Pancreas (tissue), 10 donors: ENCODE results near the gene VLDLR. TPM values are rescaled to one million over a fixed set of nuclear protein-coding genes. Genes with fewer than 3 reads are reported as not detected.

Experiments
- ATAC-seq, 4 donors: fragments of 200-7000 bp; cut with Tn5 transposase; one replicate each; pipeline versions ENCODE4 v1.8.0 to v1.9.1; 2020; ENCODE audit warnings: mild to moderate bottlenecking in 4 of 4, moderate library complexity in 4 of 4
- DNase-seq, 6 donors: peaks; one replicate each; pipeline ENCODE4 v3.0.0-alpha.2; 2020
- FAIRE-seq: peaks from 2 replicates; lab custom pipeline; 2012; peaks lifted over from hg19 to GRCh38; lab: Jason Lieb, UNC
- H3K27ac ChIP-seq, 4 donors: fragments of 200-600 bp; sonication (generic); 1 replicate in 3 of 4; 2 replicates in 1 of 4; pipeline versions ENCODE4 v1.5.0 to v1.8.0; 2020
- H3K27me3 ChIP-seq, 4 donors: fragments of 200-600 bp; one replicate each; pipeline ENCODE4 v1.8.0; 2021
- H3K36me3 ChIP-seq, 3 donors: fragments of 200-600 bp; sonication (generic) in 1 of 3; one replicate each; pipeline versions ENCODE4 v1.5.0 to v1.8.0; 2020 to 2021
- H3K4me1 ChIP-seq, 3 donors: fragments of 200-600 bp; one replicate each; pipeline ENCODE4 v1.8.0; 2021
- H3K4me3 ChIP-seq, 4 donors: fragments of 200-600 bp; sonication (generic) in 2 of 4; one replicate each; pipeline versions ENCODE4 v1.5.0 to v1.8.0; 2020 to 2021
- H3K9me3 ChIP-seq, 4 donors: fragments of 200-600 bp; one replicate each; pipeline ENCODE4 v1.8.0; 2021
- WGBS, 2 donors: extraction: QIAGEN DNeasy Blood & Tissue Kit; methylation state at CpG; one replicate each; pipeline ENCODE4 v1.1.7; 2013; 5-methylcytosine and 5-hydroxymethylcytosine counted together
- intact Hi-C, 3 donors: fragments of 100-400 bp; cut with DNase I; formaldehyde crosslinking; loops; one replicate each; pipeline versions ENCODE4 v1.11.1 to v1.14.2; 2022
- polyA plus RNA-seq, 2 donors: library from polyadenylated mRNA; stranded (reverse); fragments of 200-250 nt; gene quantifications; one replicate each; pipeline ENCODE4 v1.2.3, GENCODE V29; 2013
- total RNA-seq, 6 donors: library from RNA; stranded (reverse); fragmentation: NEBNext Ultra II Directional in 4 of 6; extraction: Animal tissue kit (Norgen Biotek cat#: 25700) in 4 of 6; gene quantifications; one replicate each; pipeline versions ENCODE4 v1.2.1 to v1.2.4, GENCODE V29; 2021 to 2023
- TF ChIP-seq, protein P1 (sequence below), 4 donors: fragments of 200-600 bp; sonication (generic) in 3 of 4; IDR thresholded peaks; one replicate each; pipeline versions ENCODE4 v1.5.0 to v1.8.0; 2021; ENCODE audit warnings: antibody characterized with exemption in 4 of 4
- donor health status: healthy with polysubstance abuse.
- donor health status: DM: no; HTN: no; CAD: no; lungs with moderate emphysema.
- donor health status: DM: no; HTN: no; CAD: no.
- donor health status: control.
- donor health status: control.
- donor health status: Bipolar disorder and iron deficiency.
- donor health status: DM: yes; HTN: yes; CAD: no.
- donor health status: DM: no; HTN: no; CAD: no.
- donor health status: DM: no; HTN: no; CAD: no.
- donor health status: DM: yes; HTN: yes; CAD: no.

Gene VLDLR
- total and polyA plus RNA-seq, 8 donors = 7.4 to 34.8 (median 24.0) TPM

DNA sequence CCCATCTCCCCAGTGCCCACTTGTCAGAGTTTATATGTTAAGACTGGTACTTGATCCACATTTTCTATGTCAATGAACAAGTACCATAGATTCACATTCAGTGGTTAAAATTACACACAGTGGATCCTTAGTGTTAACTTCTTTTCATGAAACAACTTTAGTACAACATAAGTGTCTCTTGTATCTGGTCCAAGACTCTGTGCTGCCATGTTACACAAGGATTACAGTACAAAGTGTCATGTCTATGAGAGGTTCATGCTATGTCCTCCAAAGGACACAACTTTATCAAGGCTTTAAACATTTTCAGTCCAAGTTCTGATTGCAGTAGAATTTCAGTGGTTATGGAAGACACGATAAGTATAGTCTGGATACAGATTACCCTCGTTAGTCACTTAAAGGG lies 13.3 kb upstream of the VLDLR start:
- TF ChIP-seq, protein P1, sequence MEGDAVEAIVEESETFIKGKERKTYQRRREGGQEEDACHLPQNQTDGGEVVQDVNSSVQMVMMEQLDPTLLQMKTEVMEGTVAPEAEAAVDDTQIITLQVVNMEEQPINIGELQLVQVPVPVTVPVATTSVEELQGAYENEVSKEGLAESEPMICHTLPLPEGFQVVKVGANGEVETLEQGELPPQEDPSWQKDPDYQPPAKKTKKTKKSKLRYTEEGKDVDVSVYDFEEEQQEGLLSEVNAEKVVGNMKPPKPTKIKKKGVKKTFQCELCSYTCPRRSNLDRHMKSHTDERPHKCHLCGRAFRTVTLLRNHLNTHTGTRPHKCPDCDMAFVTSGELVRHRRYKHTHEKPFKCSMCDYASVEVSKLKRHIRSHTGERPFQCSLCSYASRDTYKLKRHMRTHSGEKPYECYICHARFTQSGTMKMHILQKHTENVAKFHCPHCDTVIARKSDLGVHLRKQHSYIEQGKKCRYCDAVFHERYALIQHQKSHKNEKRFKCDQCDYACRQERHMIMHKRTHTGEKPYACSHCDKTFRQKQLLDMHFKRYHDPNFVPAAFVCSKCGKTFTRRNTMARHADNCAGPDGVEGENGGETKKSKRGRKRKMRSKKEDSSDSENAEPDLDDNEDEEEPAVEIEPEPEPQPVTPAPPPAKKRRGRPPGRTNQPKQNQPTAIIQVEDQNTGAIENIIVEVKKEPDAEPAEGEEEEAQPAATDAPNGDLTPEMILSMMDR (IDR thresholded peaks at IDR 0.05) = no peak
- 94 to 95% methylated on average over 2 of the region's 2 CpGs for WGBS, 2 donors
- Histone ChIP-seq H3K4me1 (no peaks in the 10 kb centered on the region), H3K27me3 (no peaks in the 10 kb centered on the region), H3K27ac (no peak overlapping the region), H3K36me3 (no peaks in the 10 kb centered on the region), H3K4me3 (no peak overlapping the region), H3K9me3 (no peaks in the 10 kb centered on the region)
- FAIRE-seq (no peak), DNase-seq (no peak), ATAC-seq (no peak)
- intact Hi-C loops = no loop called here

DNA sequence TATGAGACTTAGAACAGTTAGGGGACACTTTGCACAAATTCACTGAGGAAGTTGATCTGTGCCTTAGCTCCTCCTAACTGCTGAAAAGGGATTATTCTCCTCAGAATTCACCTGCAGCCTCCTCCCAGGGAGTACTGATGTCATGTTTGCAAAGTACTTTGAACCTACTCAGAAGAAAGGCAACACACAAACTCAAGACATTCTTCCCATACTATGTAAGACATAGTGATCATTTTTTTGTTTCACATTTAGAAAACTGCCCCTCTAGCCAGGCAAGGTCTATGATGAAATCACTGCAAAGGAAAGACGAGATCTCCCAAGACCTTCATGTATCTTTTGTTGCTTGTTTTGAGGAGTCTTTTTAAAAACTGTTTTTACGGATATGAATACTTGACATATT lies 10.6 kb upstream of the VLDLR start:
- TF ChIP-seq, protein P1 (IDR thresholded peaks at IDR 0.05) = no peak
- ATAC-seq = no peak

DNA sequence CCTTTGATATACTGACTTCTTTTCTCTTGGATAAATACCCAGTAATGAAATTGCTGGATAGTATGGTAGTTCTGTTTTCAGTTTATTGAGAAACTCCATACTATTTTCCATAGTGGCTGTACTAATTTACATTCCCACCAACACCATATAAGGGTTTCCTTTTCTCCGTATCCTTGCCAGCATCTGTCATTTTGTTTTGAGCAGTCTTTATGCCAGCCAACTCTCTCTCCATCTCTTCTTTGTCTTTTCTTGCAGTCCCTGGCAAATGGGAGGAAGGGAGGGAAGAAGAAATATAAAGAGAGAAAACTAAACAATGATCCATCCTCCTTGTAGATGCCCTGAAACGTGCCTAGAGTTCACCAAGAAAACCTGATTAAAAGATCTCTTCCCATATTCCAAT lies 9.6 kb upstream of the VLDLR start:
- Histone ChIP-seq H3K4me1 (no peaks in the 10 kb centered on the region), H3K27me3 (no peaks in the 10 kb centered on the region), H3K4me3 (no peak overlapping the region), H3K9me3 (no peaks in the 10 kb centered on the region), H3K36me3 (no peaks in the 10 kb centered on the region), H3K27ac (no peak overlapping the region)
- WGBS, 2 donors = 91 to 95% methylated on average over 2 of the region's 2 CpGs
- TF ChIP-seq, protein P1 (IDR thresholded peaks at IDR 0.05) = no peak
- no peak for FAIRE-seq
- intact Hi-C loops = no loop called here
- ATAC-seq = no peak
- no peak for DNase-seq

More for the DNA sequence above, 10.6 kb upstream of the VLDLR start:
- Histone ChIP-seq H3K27me3 (no peaks in the 10 kb centered on the region), H3K9me3 (no peaks in the 10 kb centered on the region), H3K4me3 (no peak overlapping the region), H3K36me3 (no peaks in the 10 kb centered on the region), H3K27ac (no peak overlapping the region), H3K4me1 (no peaks in the 10 kb centered on the region)
- WGBS, 2 donors = 92 to 100% methylated on average over 2 of the region's 2 CpGs
- DNase-seq (no peak), FAIRE-seq (no peak)
- intact Hi-C loops = no loop called here

DNA sequence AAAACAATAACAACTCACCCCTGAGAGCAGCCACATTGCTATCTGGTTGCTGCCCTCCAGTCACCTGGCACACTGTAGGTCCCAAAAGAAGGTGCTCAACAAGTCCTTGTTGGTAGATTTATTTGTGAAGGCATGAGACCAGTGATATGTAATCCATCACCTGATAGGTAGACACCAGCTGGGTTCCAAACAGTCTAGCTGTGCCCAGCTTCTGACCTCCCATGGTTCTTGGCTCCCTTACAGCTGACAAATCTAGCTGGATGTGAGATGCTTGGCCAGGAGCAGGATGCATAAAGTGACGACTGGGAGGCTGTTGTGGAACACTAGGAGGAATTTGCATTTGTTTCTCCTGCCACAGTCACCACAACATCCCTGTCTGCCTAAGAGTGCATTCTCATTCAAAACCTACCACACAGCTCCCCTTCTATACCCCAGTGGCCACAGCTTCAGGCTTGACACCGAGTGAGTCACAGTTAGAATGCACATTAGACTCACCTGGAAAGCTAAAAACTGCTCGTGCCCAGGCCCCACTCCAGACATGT lies 7.8 kb upstream of the VLDLR start:
- TF ChIP-seq, protein P1 (IDR thresholded peaks at IDR 0.05) = no peak
- intact Hi-C loops = no loop called here
- ATAC-seq (peak in 3 of 4 donors; percentile 59 to 86 (median 64)), DNase-seq (peak in 1 of 6 donors; percentile 36), FAIRE-seq (no peak)
- Histone ChIP-seq H3K27ac (no peak overlapping the region), H3K4me1 (no peaks in the 10 kb centered on the region), H3K36me3 (no peaks in the 10 kb centered on the region), H3K27me3 (no peaks in the 10 kb centered on the region), H3K4me3 (no peak overlapping the region), H3K9me3 (no peaks in the 10 kb centered on the region)
- WGBS, 2 donors = 52 to 63% methylated on average over 3 of the region's 3 CpGs

DNA sequence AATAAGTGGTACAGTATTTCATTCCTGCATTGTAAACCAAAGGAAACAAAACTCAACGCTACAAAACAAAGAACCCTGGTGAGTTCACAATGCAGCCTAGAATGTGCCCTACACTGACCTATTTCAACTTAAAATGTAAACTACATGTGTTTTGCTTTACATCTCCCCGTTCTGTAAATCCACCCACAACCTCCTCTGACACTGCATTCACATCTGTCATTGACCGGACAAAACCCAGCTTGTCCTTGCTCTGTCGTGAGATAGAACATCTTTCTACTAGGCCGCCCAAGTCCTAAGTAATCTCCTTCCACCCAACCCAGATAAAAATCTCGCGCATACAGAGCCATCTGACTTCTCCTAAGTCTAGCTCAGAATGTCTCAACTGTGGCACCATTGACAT lies 6.1 kb upstream of the VLDLR start:
- Histone ChIP-seq H3K27me3 (no peaks in the 10 kb centered on the region), H3K36me3 (no peaks in the 10 kb centered on the region), H3K27ac (no peak overlapping the region), H3K4me3 (no peak overlapping the region), H3K4me1 (peaks cover 0 to 3% (median 0%) of the 10 kb centered on the region in 3 donors), H3K9me3 (no peaks in the 10 kb centered on the region)
- FAIRE-seq (no peak), ATAC-seq (no peak), DNase-seq (no peak)
- 85 to 91% methylated on average over 7 of the region's 7 CpGs for WGBS, 2 donors
- TF ChIP-seq, protein P1 (IDR thresholded peaks at IDR 0.05) = no peak
- intact Hi-C loops = no loop called here
